ENCODE results near the gene TTC39C.

Gene TTC39C

GRCh38 chr18:24090876-24091275, 76.3 kb downstream of the TTC39C start:
- H3K4me1 ChIP-seq (ENCODE audit: low read length) = no peaks in the 10 kb centered on the region
- peaks cover 28% of the 10 kb centered on the region for H3K36me3 ChIP-seq (replicated peaks; ENCODE audit: low read depth, low read length)
- no peaks in the 10 kb centered on the region for H3K9me3 ChIP-seq (ENCODE audit: insufficient read depth, low read length)
- no peak overlapping the region for H3K4me3 ChIP-seq (ENCODE audit: low read length)
- no peak overlapping the region for H3K27ac ChIP-seq (ENCODE audit: low read length)
- H3K9ac ChIP-seq (ENCODE audit: low read length) = no peak overlapping the region
- no peak for TF ChIP-seq CTCF (IDR thresholded peaks at IDR 0.05; ENCODE audit: low read depth, low read length)
- TF ChIP-seq EZH2phosphoT487 (IDR thresholded peaks at IDR 0.05; ENCODE audit: low read depth) = no peak
- H2AFZ ChIP-seq (ENCODE audit: low read depth, low read length) = no peak overlapping the region
- no peaks in the 10 kb centered on the region for H4K20me1 ChIP-seq (ENCODE audit: insufficient read depth, low read length)
- H3K4me2 ChIP-seq (ENCODE audit: low read length) = no peak overlapping the region
- 0 out of 2 replicates have a peak, but pooled peaks cover 4% of the 10 kb centered on the region for H3K79me2 ChIP-seq (ENCODE audit: low read length)
- no peaks in the 10 kb centered on the region for H3K27me3 ChIP-seq (ENCODE audit: low read depth, low read length)

- Histone ChIP-seq H3K4me3 (ENCODE audit: low read length) (no peak overlapping the region), H3K9me3 (ENCODE audit: insufficient read depth, low read length) (no peaks in the 10 kb centered on the region), H3K4me2 (ENCODE audit: low read length) (no peak overlapping the region), H3K79me2 (ENCODE audit: low read length) (no peaks in the 10 kb centered on the region), H2AFZ (ENCODE audit: low read depth, low read length) (no peak overlapping the region), H3K9ac (ENCODE audit: low read length) (no peak overlapping the region), H3K4me1 (ENCODE audit: low read length) (no peaks in the 10 kb centered on the region), H3K27me3 (ENCODE audit: low read depth, low read length) (no peaks in the 10 kb centered on the region), H4K20me1 (ENCODE audit: insufficient read depth, low read length) (no peaks in the 10 kb centered on the region), H3K36me3 (replicated peaks; ENCODE audit: low read depth, low read length) (peaks cover 29% of the 10 kb centered on the region), H3K27ac (ENCODE audit: low read length) (no peak overlapping the region)
- TF ChIP-seq CTCF (IDR thresholded peaks at IDR 0.05; ENCODE audit: low read depth, low read length) = no peak
- no peak for TF ChIP-seq EZH2phosphoT487 (IDR thresholded peaks at IDR 0.05; ENCODE audit: low read depth)
Measured at GRCh38 chr18:24094561-24094960, 80.0 kb downstream of the TTC39C start.

GRCh38 chr18:24095976-24096375, 81.4 kb downstream of the TTC39C start:
- Histone ChIP-seq H3K4me2 (ENCODE audit: low read length) (no peak overlapping the region), H3K4me1 (ENCODE audit: low read length) (no peaks in the 10 kb centered on the region), H3K79me2 (ENCODE audit: low read length) (no peaks in the 10 kb centered on the region; the same call in 1 of the 2 replicates), H4K20me1 (ENCODE audit: insufficient read depth, low read length) (no peaks in the 10 kb centered on the region), H3K4me3 (ENCODE audit: low read length) (no peak overlapping the region), H3K27ac (ENCODE audit: low read length) (no peak overlapping the region), H3K9me3 (ENCODE audit: insufficient read depth, low read length) (no peaks in the 10 kb centered on the region), H2AFZ (ENCODE audit: low read depth, low read length) (no peak overlapping the region), H3K36me3 (replicated peaks; ENCODE audit: low read depth, low read length) (peaks cover 29% of the 10 kb centered on the region), H3K9ac (ENCODE audit: low read length) (no peak overlapping the region), H3K27me3 (ENCODE audit: low read depth, low read length) (no peaks in the 10 kb centered on the region)
- TF ChIP-seq CTCF (IDR thresholded peaks at IDR 0.05; ENCODE audit: low read depth, low read length) = no peak

GRCh38 chr18:24103320-24104021, 88.9 kb downstream of the TTC39C start:
- H3K27me3 ChIP-seq (ENCODE audit: low read depth, low read length) = no peaks in the 10 kb centered on the region
- H3K9me3 ChIP-seq (ENCODE audit: insufficient read depth, low read length) = no peaks in the 10 kb centered on the region
- H3K27ac ChIP-seq (ENCODE audit: low read length) = no peak overlapping the region
- H4K20me1 ChIP-seq (ENCODE audit: insufficient read depth, low read length) = 0 out of 2 replicates have a peak, but pooled peaks cover 4% of the 10 kb centered on the region
- H3K4me1 ChIP-seq (ENCODE audit: low read length) = no peaks in the 10 kb centered on the region
- no peak overlapping the region for H3K9ac ChIP-seq (ENCODE audit: low read length)
- no peak overlapping the region for H3K4me3 ChIP-seq (ENCODE audit: low read length)
- H3K79me2 ChIP-seq (ENCODE audit: low read length) = no peaks in the 10 kb centered on the region; the same call in 1 of the 2 replicates
- no peak overlapping the region for H3K4me2 ChIP-seq (ENCODE audit: low read length)
- TF ChIP-seq CTCF (IDR thresholded peaks at IDR 0.05; ENCODE audit: low read depth, low read length) (no peak), EZH2phosphoT487 (IDR thresholded peaks at IDR 0.05; ENCODE audit: low read depth) (no peak)
- peaks cover 3% of the 10 kb centered on the region for H3K36me3 ChIP-seq (replicated peaks; ENCODE audit: low read depth, low read length)
- H2AFZ ChIP-seq (ENCODE audit: low read depth, low read length) = no peak overlapping the region
